OCI-LY1 (cell line): ENCODE data around the gene PALS1.
"Not testable (repeated sequence)": the region's sequence is repeated elsewhere in the genome, so short reads cannot be mapped to it uniquely, and the experiment has no call there.

Source experiments
- H2AFZ ChIP-seq: fragments of 200-600 bp; sonication (generic), shearing (Covaris generic); 2 replicates; pipeline ENCODE4 v1.6.0; 2014; ENCODE audit warnings: antibody characterized with exemption, mild to moderate bottlenecking, low read length
- H3F3A ChIP-seq: fragments of 200-600 bp; sonication (generic), shearing (Covaris generic); 2 replicates; pipeline ENCODE4 v1.6.0; 2014; ENCODE audit warnings: mild to moderate bottlenecking, antibody characterized with exemption, low read length, moderate library complexity; ENCODE audit not compliant: insufficient read depth
- H3K27ac ChIP-seq: fragments of 200-600 bp; sonication (generic); 2 replicates; pipeline ENCODE4 v1.5.1; 2014; ENCODE audit warnings: low read length, mixed run types, mild to moderate bottlenecking, low read depth; ENCODE audit not compliant: poor library complexity, severe bottlenecking
- H3K27me3 ChIP-seq: fragments of 200-600 bp; sonication (generic); 2 replicates; pipeline ENCODE4 v1.6.0; 2014; ENCODE audit warnings: antibody characterized with exemption, mild to moderate bottlenecking, low read length, moderate library complexity; ENCODE audit not compliant: insufficient read depth
- H3K36me3 ChIP-seq: fragments of 200-600 bp; sonication (generic); 2 replicates; pipeline ENCODE4 v1.6.1; 2014; ENCODE audit warnings: mild to moderate bottlenecking, antibody characterized with exemption, low read length, moderate library complexity, mixed read lengths; ENCODE audit not compliant: insufficient read depth
- H3K4me1 ChIP-seq: fragments of 200-600 bp; sonication (generic); 2 replicates; pipeline ENCODE4 v1.5.1; 2014; ENCODE audit warnings: mild to moderate bottlenecking, low read length, moderate library complexity; ENCODE audit not compliant: insufficient read depth, severe bottlenecking
- H3K4me2 ChIP-seq: fragments of 200-600 bp; sonication (generic), shearing (Covaris generic); 2 replicates; pipeline ENCODE4 v1.6.1; 2014; ENCODE audit warnings: low read length
- H3K4me3 ChIP-seq: fragments of 200-600 bp; sonication (generic); 2 replicates; pipeline ENCODE4 v1.5.1; 2014; ENCODE audit warnings: low read length, low read depth, mild to moderate bottlenecking, mixed read lengths; ENCODE audit not compliant: poor library complexity, severe bottlenecking
- H3K79me2 ChIP-seq: fragments of 200-600 bp; shearing (Covaris generic); 2 replicates; pipeline ENCODE4 v1.6.1; 2016; ENCODE audit warnings: mixed run types, low read length, mixed read lengths; ENCODE audit not compliant: insufficient read depth
- H3K9ac ChIP-seq: fragments of 200-600 bp; sonication (generic), shearing (Covaris generic); 2 replicates; pipeline ENCODE4 v1.6.1; 2014; ENCODE audit warnings: mild to moderate bottlenecking, low read length, mixed read lengths
- H3K9me2 ChIP-seq: fragments of 200-600 bp; sonication (generic), shearing (Covaris generic); 2 replicates; pipeline ENCODE4 v1.6.1; 2014; ENCODE audit warnings: low read depth, mild to moderate bottlenecking, low read length, mixed read lengths
- H3K9me3 ChIP-seq: fragments of 200-600 bp; shearing (Covaris generic); 2 replicates; pipeline ENCODE4 v1.6.1; 2014; ENCODE audit warnings: low read length, mixed read lengths
- H4K20me1 ChIP-seq: fragments of 200-600 bp; sonication (generic), shearing (Covaris generic); 2 replicates; pipeline ENCODE4 v1.6.0; 2016; ENCODE audit warnings: mild to moderate bottlenecking, low read length; ENCODE audit not compliant: insufficient read depth
- CTCF ChIP-seq: fragments of 200-600 bp; sonication (generic), shearing (Covaris generic); IDR thresholded peaks from 2 replicates; pipeline ENCODE4 v1.5.1; 2017; ENCODE audit warnings: mild to moderate bottlenecking, antibody characterized with exemption, low read length, moderate library complexity, mixed read lengths
- EZH2 ChIP-seq: fragments of 200-600 bp; sonication (generic), shearing (Covaris generic); IDR thresholded peaks from 2 replicates; pipeline ENCODE4 v1.8.0; 2017; ENCODE audit warnings: borderline replicate concordance, mixed run types, mild to moderate bottlenecking, antibody characterized with exemption, low read length, moderate library complexity, mixed read lengths

PALS1 gene

GRCh38 chr14:67269298-67270060 is 28.2 kb downstream of the PALS1 start:
- Histone ChIP-seq H3K27ac (no peak overlapping the region), H3K79me2 (peaks cover 4% of the 10 kb centered on the region)

GRCh38 chr14:67270145-67270753 is 29.0 kb downstream of the PALS1 start:
- no peaks in the 10 kb centered on the region for H3K9me2 ChIP-seq
- H3K27me3 ChIP-seq = no peaks in the 10 kb centered on the region
- H4K20me1 ChIP-seq = no peaks in the 10 kb centered on the region
- no peak overlapping the region for H3K27ac ChIP-seq
- H3K36me3 ChIP-seq = peaks cover 22% of the 10 kb centered on the region
- H3K9ac ChIP-seq = no peak overlapping the region
- H3K9me3 ChIP-seq = no peaks in the 10 kb centered on the region
- H3K4me3 ChIP-seq = no peak overlapping the region
- H3K4me2 ChIP-seq = no peak overlapping the region
- no peak overlapping the region for H2AFZ ChIP-seq
- TF ChIP-seq CTCF (no peak), EZH2 (no peak)
- no peaks in the 10 kb centered on the region for H3F3A ChIP-seq
- H3K4me1 ChIP-seq = no peaks in the 10 kb centered on the region
- peaks cover 4% of the 10 kb centered on the region for H3K79me2 ChIP-seq

More at GRCh38 chr14:67269298-67270060, 28.2 kb downstream of the PALS1 start:
- H3K27me3 ChIP-seq = no peaks in the 10 kb centered on the region
- H4K20me1 ChIP-seq = no peaks in the 10 kb centered on the region
- no peaks in the 10 kb centered on the region for H3K9me3 ChIP-seq
- no peak overlapping the region for H3K9ac ChIP-seq
- peaks cover 22% of the 10 kb centered on the region for H3K36me3 ChIP-seq
- H3F3A ChIP-seq = no peaks in the 10 kb centered on the region
- H2AFZ ChIP-seq = no peak overlapping the region
- no peak for TF ChIP-seq CTCF
- TF ChIP-seq EZH2 = no peak
- no peak overlapping the region for H3K4me3 ChIP-seq
- H3K4me1 ChIP-seq = no peaks in the 10 kb centered on the region
- no peaks in the 10 kb centered on the region for H3K9me2 ChIP-seq
- no peak overlapping the region for H3K4me2 ChIP-seq

GRCh38 chr14:67270933-67271332 is 29.7 kb downstream of the PALS1 start:
- Histone ChIP-seq H3K79me2 (peaks cover 4% of the 10 kb centered on the region), H3K27ac (no peak overlapping the region), H3K4me3 (no peak overlapping the region), H3K36me3 (peaks cover 22% of the 10 kb centered on the region), H3K4me2 (no peak overlapping the region), H2AFZ (no peak overlapping the region), H3K27me3 (no peaks in the 10 kb centered on the region), H3F3A (no peaks in the 10 kb centered on the region), H3K9ac (no peak overlapping the region), H4K20me1 (no peaks in the 10 kb centered on the region), H3K9me3 (no peaks in the 10 kb centered on the region), H3K9me2 (no peaks in the 10 kb centered on the region), H3K4me1 (no peaks in the 10 kb centered on the region)
- TF ChIP-seq EZH2 (no peak), CTCF (no peak)

- not testable (repeated sequence) for H2AFZ ChIP-seq, H3K9me3 ChIP-seq, H4K20me1 ChIP-seq
These were observed 32.0 kb downstream of the PALS1 start for GRCh38 chr14:67273281-67273680.

More at GRCh38 chr14:67273281-67273680, 32.0 kb downstream of the PALS1 start:
- H3F3A ChIP-seq, H3K4me3 ChIP-seq, H3K27ac ChIP-seq, H3K9me2 ChIP-seq, H3K4me1 ChIP-seq, H3K4me2 ChIP-seq, H3K27me3 ChIP-seq, H3K9ac ChIP-seq: not testable (repeated sequence)
- Histone ChIP-seq H3K36me3 (peaks cover 22% of the 10 kb centered on the region), H3K79me2 (peaks cover 14% of the 10 kb centered on the region; the same call in 1 of the 2 replicates)
